NCI-H446 treated with DMSO at 0.1 percent for 48 hours (cell line): ENCODE results near the gene ADM2.
"Not testable (repeated sequence)": the region's sequence is repeated elsewhere in the genome, so short reads cannot be mapped to it uniquely, and the experiment has no call there.

Source experiments
- DNase-seq: peaks from one replicate; lab custom pipeline; 2025; lab: John Stamatoyannopoulos, UW

Gene ADM2, protein sequence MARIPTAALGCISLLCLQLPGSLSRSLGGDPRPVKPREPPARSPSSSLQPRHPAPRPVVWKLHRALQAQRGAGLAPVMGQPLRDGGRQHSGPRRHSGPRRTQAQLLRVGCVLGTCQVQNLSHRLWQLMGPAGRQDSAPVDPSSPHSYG

DNA sequence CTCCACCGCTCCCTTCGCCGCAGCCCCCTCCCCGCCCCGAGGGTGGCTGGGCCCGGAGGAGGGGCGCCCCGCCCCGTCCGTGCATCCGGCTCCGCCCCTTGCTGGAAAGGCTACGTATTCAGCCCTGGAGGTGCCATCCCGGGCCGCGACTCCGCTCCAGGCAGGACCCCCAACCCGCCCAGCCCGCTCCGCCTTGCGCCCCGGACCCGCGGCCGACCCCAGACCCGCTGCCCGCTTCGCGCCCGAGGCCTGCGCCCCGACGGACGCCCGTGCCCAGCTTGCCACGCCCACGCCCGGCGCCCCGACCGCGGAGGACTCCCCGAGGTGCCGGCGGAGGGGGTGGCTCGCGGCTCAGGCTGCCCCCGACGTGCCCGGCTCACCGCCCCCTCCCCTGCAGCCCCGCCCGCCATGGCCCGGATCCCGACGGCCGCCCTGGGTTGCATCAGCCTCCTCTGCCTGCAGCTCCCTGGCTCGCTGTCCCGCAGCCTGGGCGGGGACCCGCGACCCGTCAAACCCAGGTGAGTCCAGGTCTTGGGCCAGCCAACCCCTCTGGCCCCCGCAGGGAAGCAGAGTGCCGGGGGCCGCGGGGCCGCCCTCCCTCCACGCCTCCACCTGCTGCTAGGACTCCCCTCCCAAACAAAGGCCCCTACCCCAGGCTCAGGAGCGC is at the start of gene ADM2:
ADM2 (plus strand) TSS at position 104 of the 667 bp plus-strand sequence; CDS start at position 409, 305 bp downstream.
- DNase-seq: no peak

DNA sequence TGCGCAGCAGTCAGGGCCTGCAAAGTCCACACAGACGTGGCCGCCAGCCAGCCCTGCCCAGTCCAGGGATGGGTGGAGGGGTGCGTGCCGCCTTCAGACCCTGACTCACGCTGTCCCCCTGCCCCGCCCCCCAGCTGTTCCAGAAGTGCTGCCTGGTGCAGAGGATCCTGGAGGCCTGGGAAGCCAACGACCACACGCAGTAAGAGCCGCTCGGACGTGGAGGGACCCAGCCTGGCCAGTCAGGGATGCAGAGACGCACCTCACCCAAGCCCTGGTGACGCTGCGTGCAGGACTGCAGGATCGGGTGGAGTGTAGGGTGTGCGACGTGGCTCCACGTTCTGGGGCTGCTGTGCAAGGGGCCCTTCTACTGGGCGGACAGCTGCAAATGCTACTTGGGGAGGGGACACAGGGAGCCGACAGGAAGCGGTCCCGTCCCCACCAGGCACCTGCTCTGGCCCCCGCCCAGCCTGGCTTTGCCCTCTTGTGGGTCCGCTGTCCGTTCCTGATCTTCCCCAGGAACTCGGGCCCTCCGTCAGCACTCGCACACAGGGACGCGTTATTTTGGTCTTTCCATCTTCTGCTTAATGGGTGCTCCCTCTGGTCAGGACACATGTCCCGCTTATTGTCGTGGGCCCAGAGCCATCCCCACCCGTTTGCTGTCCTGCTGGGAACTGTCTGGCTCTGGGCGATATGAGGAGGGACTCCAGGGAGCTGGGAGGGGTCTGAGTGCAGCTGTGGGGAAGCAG is 49.0 kb upstream of the ADM2 start:
- no peak for DNase-seq

- DNase-seq: not testable (repeated sequence)
Observed at GRCh38 chr22:50432877-50433510, 48.3 kb upstream of the ADM2 start.

- no peak for DNase-seq
Observed at GRCh38 chr22:50434849-50435248, 46.5 kb upstream of the ADM2 start.

DNA sequence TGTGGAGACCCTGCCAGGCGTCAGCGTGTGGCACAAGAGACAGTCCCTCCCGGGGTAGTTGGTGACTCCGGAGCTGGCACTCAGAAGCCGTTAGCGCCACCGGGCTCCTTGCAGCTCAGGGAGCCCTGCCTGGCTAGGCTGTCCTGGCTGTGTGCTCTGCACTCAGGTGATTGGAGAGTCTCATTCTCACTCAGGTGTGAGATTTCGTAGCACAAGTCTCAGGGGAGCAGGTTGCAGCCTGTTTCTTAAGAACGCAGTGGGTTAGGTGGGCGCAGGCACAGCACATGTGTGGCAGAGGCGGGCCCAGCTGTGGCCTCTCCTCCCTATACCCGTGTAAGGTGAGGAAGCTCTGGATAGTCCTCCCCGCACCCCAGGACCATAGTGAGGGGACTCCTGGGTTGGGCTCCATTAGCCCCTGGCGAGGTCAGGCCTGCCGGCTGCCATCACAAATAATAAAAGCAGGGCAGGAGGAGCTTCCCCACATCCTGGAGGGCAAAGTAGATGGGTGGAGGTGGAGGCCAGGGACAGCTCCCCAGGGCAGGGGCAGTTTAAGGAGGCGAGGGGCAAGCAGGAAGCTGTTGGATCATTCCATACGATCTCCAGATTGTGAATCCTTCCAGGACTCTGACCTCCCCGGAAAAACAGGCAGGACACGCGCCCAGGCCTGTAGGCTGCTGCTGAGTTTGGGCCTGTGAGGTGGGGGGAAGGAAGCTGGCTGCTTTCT is 45.9 kb upstream of the ADM2 start:
- DNase-seq: no peak

- DNase-seq: no peak
Observed at GRCh38 chr22:50436015-50436830, 45.1 kb upstream of the ADM2 start.

GRCh38 chr22:50436841-50437341 is 44.5 kb upstream of the ADM2 start:
- DNase-seq: no peak

GRCh38 chr22:50437511-50438304 is 43.6 kb upstream of the ADM2 start:
- DNase-seq: no peak

- no peak for DNase-seq
Observed at GRCh38 chr22:50438305-50439275, 42.8 kb upstream of the ADM2 start.

- no peak for DNase-seq
Observed at GRCh38 chr22:50439314-50439870, 42.0 kb upstream of the ADM2 start.

DNA sequence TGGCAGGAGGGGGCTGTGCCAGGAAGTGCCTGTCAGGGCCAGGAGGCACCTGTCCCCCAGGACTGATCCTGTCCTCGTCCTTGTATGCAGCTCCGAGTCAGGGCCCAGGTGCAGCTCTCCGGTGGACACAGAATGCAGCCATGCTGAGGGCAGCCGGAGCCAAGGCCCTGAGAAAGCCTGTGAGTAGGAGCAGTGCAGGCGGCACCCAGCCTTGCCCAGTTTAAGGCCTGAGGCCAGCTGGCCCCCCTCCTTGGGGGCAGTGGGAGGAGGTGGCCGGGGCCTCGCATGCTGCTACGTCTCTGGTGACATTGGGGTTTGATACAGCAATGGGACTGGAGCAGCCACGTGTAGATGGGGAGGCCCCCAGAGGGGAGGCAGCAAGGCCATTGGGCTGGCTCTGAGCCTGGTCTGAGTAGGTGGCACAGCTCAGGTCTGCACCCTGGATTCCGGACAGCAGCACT is 41.4 kb upstream of the ADM2 start:
- no peak for DNase-seq

- no peak for DNase-seq
Observed at GRCh38 chr22:50440544-50441249, 40.6 kb upstream of the ADM2 start.

DNA sequence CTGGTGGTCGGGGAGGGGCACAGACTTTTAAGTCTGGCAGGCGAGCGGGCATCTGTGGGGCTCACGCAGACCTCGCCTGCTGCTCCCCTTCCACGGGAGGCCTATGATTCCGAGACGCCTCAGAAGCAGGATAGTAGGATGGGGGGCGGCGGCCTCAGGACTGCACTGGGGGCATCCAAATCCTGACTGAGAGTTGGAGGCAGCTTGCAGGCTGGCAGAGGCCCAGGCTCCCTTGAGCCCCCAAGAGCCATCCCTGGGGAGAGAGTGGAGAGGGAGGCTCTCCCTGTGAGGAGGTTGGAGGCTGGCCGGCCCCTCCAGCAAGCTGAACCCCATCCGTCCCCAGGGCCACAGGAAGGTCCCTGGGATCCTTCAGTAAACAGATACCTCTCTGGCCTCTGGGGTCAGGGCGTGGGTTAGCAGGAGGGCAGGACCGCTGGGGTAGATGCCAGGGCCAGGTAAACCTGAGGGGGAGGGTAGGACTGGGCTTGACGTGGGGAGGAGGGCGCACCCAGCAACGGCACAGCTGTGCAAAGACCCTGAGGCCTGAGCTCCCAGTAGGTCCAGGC is 39.8 kb upstream of the ADM2 start:
- no peak for DNase-seq

GRCh38 chr22:50443197-50443596 is 38.1 kb upstream of the ADM2 start:
- DNase-seq: no peak

- DNase-seq: no peak
Observed at GRCh38 chr22:50443801-50444625, 37.3 kb upstream of the ADM2 start.

DNA sequence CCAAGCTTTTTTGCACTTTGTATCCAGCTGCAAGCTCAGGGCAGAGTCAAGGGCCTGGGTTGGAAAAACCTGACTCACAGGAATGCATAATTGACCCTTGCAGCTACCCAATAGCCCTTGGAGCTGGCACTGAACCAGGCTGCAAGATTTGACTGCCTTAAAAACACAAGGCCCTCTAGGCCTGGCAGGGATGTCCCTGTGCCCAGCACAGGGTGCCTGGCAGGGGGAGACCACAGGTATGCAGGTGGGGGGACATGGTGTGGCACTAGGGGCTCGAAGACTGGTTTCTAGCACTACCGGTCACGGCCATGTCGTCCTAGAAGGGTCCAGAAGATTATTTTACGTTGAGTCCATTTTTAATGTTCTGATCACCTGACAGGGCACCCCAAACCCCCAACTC is 36.7 kb upstream of the ADM2 start:
- no peak for DNase-seq
